Measurements from ENCODE around the gene NTSR1. TPM values are rescaled to one million over a fixed set of nuclear protein-coding genes. Genes with fewer than 3 reads are reported as not detected.

The NTSR1 gene
- total RNA-seq, 2 donors from 2014 or later, result 0.74 TPM; not detected in 1

- H3K9me3 ChIP-seq, result no peaks in the 10 kb centered on the region
- TF ChIP-seq, protein P1, sequence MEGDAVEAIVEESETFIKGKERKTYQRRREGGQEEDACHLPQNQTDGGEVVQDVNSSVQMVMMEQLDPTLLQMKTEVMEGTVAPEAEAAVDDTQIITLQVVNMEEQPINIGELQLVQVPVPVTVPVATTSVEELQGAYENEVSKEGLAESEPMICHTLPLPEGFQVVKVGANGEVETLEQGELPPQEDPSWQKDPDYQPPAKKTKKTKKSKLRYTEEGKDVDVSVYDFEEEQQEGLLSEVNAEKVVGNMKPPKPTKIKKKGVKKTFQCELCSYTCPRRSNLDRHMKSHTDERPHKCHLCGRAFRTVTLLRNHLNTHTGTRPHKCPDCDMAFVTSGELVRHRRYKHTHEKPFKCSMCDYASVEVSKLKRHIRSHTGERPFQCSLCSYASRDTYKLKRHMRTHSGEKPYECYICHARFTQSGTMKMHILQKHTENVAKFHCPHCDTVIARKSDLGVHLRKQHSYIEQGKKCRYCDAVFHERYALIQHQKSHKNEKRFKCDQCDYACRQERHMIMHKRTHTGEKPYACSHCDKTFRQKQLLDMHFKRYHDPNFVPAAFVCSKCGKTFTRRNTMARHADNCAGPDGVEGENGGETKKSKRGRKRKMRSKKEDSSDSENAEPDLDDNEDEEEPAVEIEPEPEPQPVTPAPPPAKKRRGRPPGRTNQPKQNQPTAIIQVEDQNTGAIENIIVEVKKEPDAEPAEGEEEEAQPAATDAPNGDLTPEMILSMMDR (IDR thresholded peaks at IDR 0.05), result no peak
- no peak for TF ChIP-seq POLR2AphosphoS5 (IDR thresholded peaks at IDR 0.05)
- H3K36me3 ChIP-seq, result no peaks in the 10 kb centered on the region
- DNase-seq (ENCODE audit: low spot score), result no peak
- H3K27me3 ChIP-seq (replicated peaks; ENCODE audit: insufficient read depth), result peaks cover 12% of the 10 kb centered on the region
- H3K4me1 ChIP-seq (replicated peaks), result no peaks in the 10 kb centered on the region
- H3K4me3 ChIP-seq, result no peak overlapping the region
- 67% methylated on average over 12 of the region's 12 CpGs for WGBS
- intact Hi-C loops (cut with DNase I), result no loop called here
- H3K27ac ChIP-seq, result no peak overlapping the region
Observed at GRCh38 chr20:62718546-62718945, 9.9 kb downstream of the NTSR1 start.

- Histone ChIP-seq H3K4me3 (no peak overlapping the region), H3K4me1 (replicated peaks) (no peaks in the 10 kb centered on the region), H3K9me3 (no peaks in the 10 kb centered on the region), H3K36me3 (no peaks in the 10 kb centered on the region), H3K27me3 (replicated peaks; ENCODE audit: insufficient read depth) (peaks cover 12% of the 10 kb centered on the region), H3K27ac (no peak overlapping the region)
- intact Hi-C loops (cut with DNase I), result no loop called here
- 69% methylated on average over 12 of the region's 12 CpGs for WGBS
- TF ChIP-seq POLR2A (IDR thresholded peaks at IDR 0.05) (no peak), POLR2AphosphoS5 (IDR thresholded peaks at IDR 0.05) (no peak)
- TF ChIP-seq, protein P1 (IDR thresholded peaks at IDR 0.05), result no peak
- no peak for DNase-seq (ENCODE audit: low spot score)
Observed at GRCh38 chr20:62719250-62719935, 10.8 kb downstream of the NTSR1 start.

DNA sequence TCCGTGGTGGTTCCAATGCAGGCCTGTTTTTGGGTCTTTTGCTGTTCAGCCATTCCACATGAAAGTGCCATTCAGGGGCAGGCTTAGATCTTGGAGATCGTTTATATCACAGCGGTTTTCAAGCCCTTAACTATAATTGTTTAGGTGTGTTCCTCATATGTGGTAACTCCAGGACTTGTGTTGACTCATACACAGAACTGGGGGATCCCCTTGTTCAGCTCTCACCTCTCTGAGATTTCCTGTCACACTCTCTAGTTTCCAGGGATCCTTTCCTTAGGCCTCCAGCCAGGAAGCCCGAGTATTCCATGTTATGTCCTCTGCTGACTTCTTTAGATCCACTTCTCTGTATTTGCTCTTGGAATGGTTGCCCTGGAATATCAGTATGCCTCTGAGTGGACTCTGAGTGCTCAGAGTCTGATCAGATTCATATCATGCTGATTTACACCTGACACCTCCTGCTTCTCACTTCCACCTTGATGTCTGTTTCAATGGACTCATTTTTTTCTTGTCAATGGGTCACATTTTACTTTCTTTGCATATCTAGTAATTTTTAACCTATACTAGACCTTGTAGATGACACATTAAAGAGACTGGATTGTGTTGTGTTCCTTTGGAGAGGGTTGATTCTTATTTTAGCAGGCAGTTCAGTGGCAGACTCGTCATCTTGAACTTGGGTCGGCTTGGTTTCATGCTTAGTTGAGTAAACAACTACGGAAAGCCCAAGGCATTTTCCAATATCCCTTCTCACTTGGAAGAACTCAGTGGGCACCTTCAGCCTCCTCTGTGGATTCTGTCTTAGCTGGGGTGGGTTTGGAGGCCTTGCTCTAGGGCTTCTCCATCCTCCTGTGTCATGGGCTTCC, 13.1 kb downstream of the NTSR1 start:
- Histone ChIP-seq H3K27me3 (replicated peaks; ENCODE audit: insufficient read depth) (peaks cover 19% of the 10 kb centered on the region), H3K4me3 (no peak overlapping the region), H3K27ac (no peak overlapping the region), H3K36me3 (no peaks in the 10 kb centered on the region), H3K4me1 (replicated peaks) (no peaks in the 10 kb centered on the region), H3K9me3 (no peaks in the 10 kb centered on the region)
- WGBS, result 85% methylated on average over 7 of the region's 7 CpGs
- intact Hi-C loops (cut with DNase I), result no loop called here
- no peak for TF ChIP-seq POLR2AphosphoS5 (IDR thresholded peaks at IDR 0.05)
- TF ChIP-seq, protein P1 (IDR thresholded peaks at IDR 0.05), result no peak
- no peak for TF ChIP-seq POLR2A (IDR thresholded peaks at IDR 0.05)
- no peak for DNase-seq (ENCODE audit: low spot score)

- TF ChIP-seq POLR2AphosphoS5 (IDR thresholded peaks at IDR 0.05) (no peak), POLR2A (IDR thresholded peaks at IDR 0.05) (no peak)
- TF ChIP-seq, protein P1 (IDR thresholded peaks at IDR 0.05), result no peak
- Histone ChIP-seq H3K36me3 (no peaks in the 10 kb centered on the region), H3K4me3 (no peak overlapping the region), H3K9me3 (no peaks in the 10 kb centered on the region), H3K4me1 (replicated peaks) (no peaks in the 10 kb centered on the region), H3K27me3 (replicated peaks; ENCODE audit: insufficient read depth) (peaks cover 12% of the 10 kb centered on the region), H3K27ac (no peak overlapping the region)
- intact Hi-C loops (cut with DNase I), result no loop called here
- 49% methylated on average over 6 of the region's 6 CpGs for WGBS
- DNase-seq (ENCODE audit: low spot score), result no peak
Observed at GRCh38 chr20:62722627-62723026, 14.0 kb downstream of the NTSR1 start.
